MM.1S (cell line): ENCODE results near the gene CLEC17A.

ENCODE experiments used
- EZH2 ChIP-seq: fragments of 300-600 bp; sonication (generic); optimal IDR thresholded peaks from 2 replicates; pipeline ENCODE3; 2017; ENCODE audit warnings: low read depth, mild to moderate bottlenecking, antibody characterized with exemption, low read length, mixed read lengths
- EZH2phosphoT487 ChIP-seq: fragments of 300-600 bp; sonication (generic); IDR thresholded peaks from 2 replicates; pipeline ENCODE4 v1.6.1; 2018; ENCODE audit warnings: antibody characterized with exemption, low read length
- TF ChIP-seq, protein P1 (sequence below): fragments of 300-600 bp; sonication (generic); IDR thresholded peaks from 2 replicates; pipeline ENCODE4 v1.5.1; 2016; ENCODE audit warnings: antibody characterized with exemption, low read length, mixed read lengths

DNA sequence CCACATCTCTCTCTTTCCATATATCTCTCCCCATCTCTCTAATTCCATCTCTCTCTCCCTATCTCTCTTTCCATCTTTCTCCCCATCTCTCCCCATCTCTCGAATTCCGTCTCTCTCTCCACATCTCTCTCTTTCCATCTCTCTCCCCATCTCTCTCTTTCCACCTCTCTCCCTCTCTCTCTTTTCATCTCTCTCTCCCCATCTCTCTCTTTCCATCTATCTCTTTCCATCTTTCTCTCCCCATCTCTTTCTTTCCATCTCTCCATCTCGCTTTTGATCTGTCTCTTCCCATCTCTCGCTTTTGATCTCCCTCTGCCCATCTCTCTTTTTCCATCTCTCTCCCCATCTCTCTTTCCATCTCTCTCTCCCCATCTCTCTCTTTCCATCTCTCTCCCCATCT is 66.1 kb downstream of the CLEC17A start:
- TF ChIP-seq, protein P1, sequence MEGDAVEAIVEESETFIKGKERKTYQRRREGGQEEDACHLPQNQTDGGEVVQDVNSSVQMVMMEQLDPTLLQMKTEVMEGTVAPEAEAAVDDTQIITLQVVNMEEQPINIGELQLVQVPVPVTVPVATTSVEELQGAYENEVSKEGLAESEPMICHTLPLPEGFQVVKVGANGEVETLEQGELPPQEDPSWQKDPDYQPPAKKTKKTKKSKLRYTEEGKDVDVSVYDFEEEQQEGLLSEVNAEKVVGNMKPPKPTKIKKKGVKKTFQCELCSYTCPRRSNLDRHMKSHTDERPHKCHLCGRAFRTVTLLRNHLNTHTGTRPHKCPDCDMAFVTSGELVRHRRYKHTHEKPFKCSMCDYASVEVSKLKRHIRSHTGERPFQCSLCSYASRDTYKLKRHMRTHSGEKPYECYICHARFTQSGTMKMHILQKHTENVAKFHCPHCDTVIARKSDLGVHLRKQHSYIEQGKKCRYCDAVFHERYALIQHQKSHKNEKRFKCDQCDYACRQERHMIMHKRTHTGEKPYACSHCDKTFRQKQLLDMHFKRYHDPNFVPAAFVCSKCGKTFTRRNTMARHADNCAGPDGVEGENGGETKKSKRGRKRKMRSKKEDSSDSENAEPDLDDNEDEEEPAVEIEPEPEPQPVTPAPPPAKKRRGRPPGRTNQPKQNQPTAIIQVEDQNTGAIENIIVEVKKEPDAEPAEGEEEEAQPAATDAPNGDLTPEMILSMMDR, result no peak
- no peak for TF ChIP-seq EZH2
- TF ChIP-seq EZH2phosphoT487, result no peak
